NT2/D1 (cell line): ENCODE data around the gene ANKRD53.

Source experiments
- YY1 ChIP-seq: IDR thresholded peaks from 2 replicates; pipeline ENCODE4 v1.6.1; 2011; ENCODE audit not compliant: insufficient read length, insufficient read depth
- ZNF274 ChIP-seq: IDR thresholded peaks from 2 replicates; pipeline ENCODE4 v1.6.1; 2011; ENCODE audit warnings: mild to moderate bottlenecking, low read depth, low read length

GRCh38 chr2:70984576-70985282 lies 6.3 kb downstream of the ANKRD53 start:
- TF ChIP-seq YY1 (no peak), ZNF274 (no peak)
